KG1 (cell line): ENCODE results near the gene ADGRA3.
"Not testable (repeated sequence)": the region's sequence is repeated elsewhere in the genome, so short reads cannot be mapped to it uniquely, and the experiment has no call there.

Experiments used
- DNase-seq: peaks from one replicate; lab custom pipeline; 2025; lab: John Stamatoyannopoulos, UW

The ADGRA3 gene

GRCh38 chr4:22480675-22481327 lies 35.1 kb downstream of the ADGRA3 start:
- no peak for DNase-seq

- no peak for DNase-seq
These were observed 37.4 kb downstream of the ADGRA3 start for GRCh38 chr4:22478426-22478825.

GRCh38 chr4:22477813-22478182 lies 38.1 kb downstream of the ADGRA3 start:
- no peak for DNase-seq

GRCh38 chr4:22477136-22477812 lies 38.6 kb downstream of the ADGRA3 start:
- no peak for DNase-seq

- DNase-seq: no peak
These were observed 39.9 kb downstream of the ADGRA3 start for GRCh38 chr4:22476011-22476410.

GRCh38 chr4:22475311-22475646 lies 40.6 kb downstream of the ADGRA3 start:
- DNase-seq: not testable (repeated sequence)

DNA sequence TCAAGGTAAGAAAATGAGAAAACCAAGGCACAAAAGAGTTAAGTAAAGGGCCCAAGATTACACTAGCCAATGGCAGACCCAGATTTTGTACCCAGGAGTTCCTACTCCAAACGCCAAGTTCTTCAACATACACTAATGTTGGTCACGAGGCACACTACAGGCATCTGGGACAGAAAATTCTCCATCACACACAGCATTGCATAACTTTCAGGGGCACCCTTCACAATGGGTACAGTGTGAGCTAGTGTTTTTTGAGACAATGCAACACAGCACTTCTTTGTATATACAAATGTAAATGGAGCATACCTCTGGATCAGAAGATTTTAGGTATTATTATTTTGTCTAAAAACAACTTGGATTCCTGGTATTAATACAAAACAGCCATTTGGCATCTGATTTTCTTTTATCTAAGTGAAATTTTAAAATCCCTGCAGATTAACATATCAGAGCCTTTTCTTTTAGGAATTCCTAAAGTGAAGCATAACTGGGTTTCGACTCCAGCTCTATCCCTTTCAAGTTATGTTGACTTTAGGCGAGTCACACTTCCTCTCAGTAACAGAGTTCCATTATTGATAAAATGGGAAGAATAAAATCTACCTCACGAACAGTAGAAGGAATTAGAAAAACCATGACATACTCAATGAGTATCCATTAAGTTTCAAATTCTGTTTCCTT lies 41.1 kb downstream of the ADGRA3 start:
- DNase-seq: no peak

DNA sequence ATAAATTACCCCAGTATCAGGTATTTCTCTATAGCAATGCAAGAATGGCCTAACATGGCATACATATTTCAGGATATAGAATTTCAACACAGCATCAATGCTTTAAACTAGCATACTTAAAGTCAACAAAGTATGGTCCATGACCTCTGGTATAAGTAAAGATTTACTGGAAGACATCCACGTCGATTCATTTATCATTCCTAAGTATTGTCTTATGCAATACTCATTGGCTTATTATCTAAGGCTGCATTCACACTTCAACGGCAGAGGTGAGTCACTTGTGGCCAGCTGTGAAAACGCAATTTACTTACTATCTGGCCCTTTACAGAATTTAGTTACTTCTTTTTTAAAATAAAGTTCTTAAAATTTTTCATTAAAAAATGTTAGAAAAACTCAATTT lies 42.6 kb downstream of the ADGRA3 start:
- DNase-seq: no peak

DNA sequence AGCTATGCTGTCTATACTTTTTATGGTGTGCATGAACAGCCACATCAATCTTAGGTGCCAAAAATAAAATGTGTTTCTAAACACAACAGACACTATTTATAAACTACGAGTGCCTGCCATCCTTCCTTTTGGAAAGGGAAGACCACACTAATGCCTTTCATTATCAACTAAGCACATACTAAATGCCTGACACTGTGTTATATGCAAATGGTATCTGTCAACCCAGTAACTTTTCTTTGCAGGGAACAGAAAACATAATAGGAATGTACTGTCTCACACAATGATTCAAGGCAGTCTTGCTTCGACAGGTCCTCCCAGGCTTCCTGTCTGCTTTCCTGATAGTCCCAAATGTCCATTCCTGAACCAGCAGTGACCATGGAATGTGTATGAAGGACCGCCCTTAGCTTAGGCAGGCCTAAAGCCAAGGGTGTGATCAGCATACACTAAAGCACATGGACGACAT lies 43.8 kb downstream of the ADGRA3 start:
- no peak for DNase-seq

DNA sequence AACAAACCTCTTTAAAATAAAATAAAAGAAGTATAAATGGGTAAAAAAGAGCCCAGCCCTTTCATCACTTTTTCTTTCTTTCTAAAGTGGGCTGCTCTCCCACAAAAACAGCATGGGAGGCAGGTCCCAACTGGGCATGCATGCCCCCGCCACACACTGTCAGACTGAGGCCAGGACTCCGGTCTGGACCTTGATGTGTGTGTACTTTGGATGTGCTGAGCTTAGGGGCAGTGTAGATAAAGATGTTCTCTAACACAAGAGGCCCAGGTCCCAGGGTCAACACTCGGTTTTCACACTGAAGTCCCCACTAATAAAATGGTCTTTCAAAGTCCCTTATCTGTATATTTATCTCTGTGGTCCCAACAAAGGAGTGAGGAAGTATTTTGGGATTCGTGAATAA lies 44.4 kb downstream of the ADGRA3 start:
- DNase-seq: no peak

GRCh38 chr4:22466581-22466980 lies 49.3 kb downstream of the ADGRA3 start:
- DNase-seq: no peak

GRCh38 chr4:22465996-22466395 lies 49.9 kb downstream of the ADGRA3 start:
- DNase-seq: no peak

GRCh38 chr4:22465349-22465748 lies 50.5 kb downstream of the ADGRA3 start:
- DNase-seq: no peak

GRCh38 chr4:22463179-22463578 lies 52.7 kb downstream of the ADGRA3 start:
- DNase-seq: no peak

- DNase-seq: no peak
These were observed 53.2 kb downstream of the ADGRA3 start for GRCh38 chr4:22462688-22463087.

DNA sequence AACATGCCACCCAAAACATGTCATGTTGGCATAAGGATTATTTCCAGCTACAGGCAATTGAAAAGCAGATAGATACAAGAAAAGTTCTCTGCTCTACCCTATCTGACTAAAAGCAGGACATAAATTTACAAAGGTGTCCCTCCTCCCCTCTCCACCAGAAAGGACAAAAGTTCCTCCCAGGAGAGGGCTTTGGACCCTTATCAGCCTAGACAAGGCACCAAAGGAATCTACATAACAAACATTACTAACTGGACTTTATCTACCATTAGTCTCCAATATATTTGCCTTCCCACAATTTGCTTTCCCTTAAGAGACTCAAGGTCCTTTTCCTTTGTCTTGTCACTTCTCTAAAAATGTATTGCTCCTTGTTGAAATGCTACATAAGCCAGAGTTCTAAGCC lies 55.6 kb downstream of the ADGRA3 start:
- DNase-seq: no peak

- DNase-seq: no peak
These were observed 57.8 kb downstream of the ADGRA3 start for GRCh38 chr4:22458098-22458497.

DNA sequence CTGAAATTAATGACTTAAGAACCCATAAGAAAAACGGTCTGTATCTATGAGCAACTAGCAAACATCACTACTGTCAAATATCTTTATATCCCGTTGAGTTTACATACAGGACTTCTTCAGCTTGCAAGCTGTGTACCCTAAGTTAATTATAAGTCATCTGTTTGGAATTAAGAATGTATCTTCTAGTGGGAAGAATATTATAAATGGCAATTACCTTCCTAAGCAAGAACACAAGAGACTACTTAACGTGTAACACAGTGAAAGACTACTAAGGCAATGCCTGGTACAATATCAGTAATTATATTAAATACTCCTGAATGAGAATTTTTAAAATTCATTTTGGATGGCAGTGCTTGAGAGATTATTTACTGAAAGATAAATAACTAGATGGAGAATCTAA lies 58.5 kb downstream of the ADGRA3 start:
- no peak for DNase-seq

- DNase-seq: no peak
These were observed 59.6 kb downstream of the ADGRA3 start for GRCh38 chr4:22456291-22456690.

DNA sequence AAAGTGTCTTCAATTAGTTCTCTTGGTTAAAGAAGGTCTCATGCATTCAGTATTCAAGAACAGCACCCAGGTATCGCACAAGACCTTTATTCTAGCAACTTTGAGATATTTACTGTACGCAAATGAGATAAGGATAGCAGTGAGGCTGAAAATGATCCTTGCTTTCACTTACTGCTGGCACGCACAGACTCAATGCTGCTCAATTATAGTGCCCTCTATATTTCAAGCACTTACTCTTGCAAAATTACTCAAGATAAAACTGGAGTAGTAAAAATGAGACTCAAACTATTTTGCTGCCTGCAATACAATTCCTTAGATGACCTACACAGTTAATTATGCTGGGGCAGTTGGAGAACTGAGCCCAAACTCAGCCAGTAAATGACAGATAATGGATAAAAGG lies 60.9 kb downstream of the ADGRA3 start:
- DNase-seq: no peak

- DNase-seq: no peak
These were observed 61.5 kb downstream of the ADGRA3 start for GRCh38 chr4:22454216-22454838.

- DNase-seq: no peak
These were observed 71.1 kb downstream of the ADGRA3 start for GRCh38 chr4:22444813-22445212.

GRCh38 chr4:22442956-22443355 lies 72.9 kb downstream of the ADGRA3 start:
- no peak for DNase-seq
